ENCODE data around the gene RNF14.

Gene RNF14

DNA sequence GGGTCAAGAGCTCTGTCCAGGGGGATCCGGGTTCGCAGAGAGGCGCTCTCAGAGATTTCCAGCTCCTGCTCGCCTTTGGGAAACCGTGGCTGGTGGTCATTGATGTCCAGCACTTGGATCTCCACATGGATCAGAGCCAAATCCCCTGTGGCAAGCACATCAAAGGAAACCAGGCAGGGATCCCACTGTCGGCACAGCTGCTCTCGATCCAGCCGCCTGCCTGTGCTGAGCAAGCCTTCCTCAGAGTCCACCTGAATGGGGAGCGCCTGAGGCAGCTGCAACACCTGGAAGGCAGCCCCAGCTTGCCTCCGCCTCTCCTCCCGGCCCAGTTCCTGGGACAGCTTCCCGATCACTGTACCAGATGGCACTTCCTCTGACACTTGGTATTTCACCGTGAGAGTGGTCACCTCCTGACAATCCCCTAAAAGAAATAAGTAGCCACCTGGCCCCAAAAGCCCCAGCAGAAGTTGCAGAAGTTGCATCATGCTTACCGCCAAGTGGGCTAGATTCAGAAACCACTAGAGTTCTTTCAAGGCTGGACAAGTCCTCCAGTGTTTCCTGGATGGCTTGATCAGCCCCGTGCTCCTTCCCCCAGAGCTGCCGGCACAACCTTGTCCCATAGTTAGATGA is 11.4 kb upstream of the RNF14 start:
- no peak overlapping the region for H3K4me3 ChIP-seq (ENCODE audit: low read length)
- no peak for DNase-seq (ENCODE audit: low read depth)
- no peak for TF ChIP-seq CTCF (conservative IDR thresholded peaks at IDR 0.05; ENCODE audit: low read depth, low read length)

- DNase-seq (ENCODE audit: low read depth) = no peak
- no peak for TF ChIP-seq CTCF (conservative IDR thresholded peaks at IDR 0.05; ENCODE audit: low read depth, low read length)
- no peak within 1 kb of the TSS for H3K4me3 ChIP-seq (ENCODE audit: low read length)
These were observed 10.8 kb upstream of the RNF14 start, which contains the start of gene PCDH12 for GRCh38 chr5:141958113-141958512. PCDH12 (minus strand) TSS chr5:141958202; CDS start chr5:141957851, 351 bp downstream.

- H3K4me3 ChIP-seq (ENCODE audit: low read length) = no peak overlapping the region
- no peak for DNase-seq (ENCODE audit: low read depth)
- no peak for TF ChIP-seq CTCF (conservative IDR thresholded peaks at IDR 0.05; ENCODE audit: low read depth, low read length)
These were observed 10.2 kb upstream of the RNF14 start for GRCh38 chr5:141958546-141959172.

GRCh38 chr5:141960018-141960417 is 8.9 kb upstream of the RNF14 start:
- peak; percentile 53 for TF ChIP-seq CTCF (conservative IDR thresholded peaks at IDR 0.05; ENCODE audit: low read depth, low read length)
- DNase-seq (ENCODE audit: low read depth) = no peak
- no peak overlapping the region for H3K4me3 ChIP-seq (ENCODE audit: low read length)

GRCh38 chr5:141960449-141961323 is 8.2 kb upstream of the RNF14 start:
- TF ChIP-seq CTCF (conservative IDR thresholded peaks at IDR 0.05; ENCODE audit: low read depth, low read length) = peak; percentile 88
- no peak for DNase-seq (ENCODE audit: low read depth)

GRCh38 chr5:141961466-141961865 is 7.4 kb upstream of the RNF14 start:
- no peak overlapping the region for H3K4me3 ChIP-seq (ENCODE audit: low read length)
- DNase-seq (ENCODE audit: low read depth) = no peak
- TF ChIP-seq CTCF (conservative IDR thresholded peaks at IDR 0.05; ENCODE audit: low read depth, low read length) = no peak

More at GRCh38 chr5:141960449-141961323, 8.2 kb upstream of the RNF14 start:
- no peak overlapping the region for H3K4me3 ChIP-seq (ENCODE audit: low read length)
